ENCODE data around the gene SAMD13.
"Not testable (repeated sequence)": the region's sequence is repeated elsewhere in the genome, so short reads cannot be mapped to it uniquely, and the experiment has no call there.

Gene SAMD13

DNA sequence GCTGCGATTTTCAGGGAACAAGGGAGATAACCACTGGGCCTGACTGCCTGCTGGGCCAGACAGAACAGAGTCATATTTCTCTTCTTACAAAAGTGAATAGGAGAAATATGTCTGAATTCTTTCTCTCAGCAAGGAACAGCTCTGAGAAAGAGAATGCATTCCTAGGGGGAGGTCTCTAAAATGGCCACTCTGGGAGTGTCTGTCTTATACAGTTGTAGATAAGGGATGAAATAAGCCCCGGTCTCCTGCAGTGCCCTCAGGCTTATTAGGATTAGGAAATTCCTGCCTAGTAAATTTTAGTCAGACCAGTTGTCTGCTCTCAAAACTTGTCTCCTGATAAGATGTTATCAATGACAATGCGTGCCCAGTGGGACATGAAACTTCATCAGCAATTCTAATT is 14.1 kb upstream of the SAMD13 start:
- not testable (repeated sequence) for DNase-seq

DNA sequence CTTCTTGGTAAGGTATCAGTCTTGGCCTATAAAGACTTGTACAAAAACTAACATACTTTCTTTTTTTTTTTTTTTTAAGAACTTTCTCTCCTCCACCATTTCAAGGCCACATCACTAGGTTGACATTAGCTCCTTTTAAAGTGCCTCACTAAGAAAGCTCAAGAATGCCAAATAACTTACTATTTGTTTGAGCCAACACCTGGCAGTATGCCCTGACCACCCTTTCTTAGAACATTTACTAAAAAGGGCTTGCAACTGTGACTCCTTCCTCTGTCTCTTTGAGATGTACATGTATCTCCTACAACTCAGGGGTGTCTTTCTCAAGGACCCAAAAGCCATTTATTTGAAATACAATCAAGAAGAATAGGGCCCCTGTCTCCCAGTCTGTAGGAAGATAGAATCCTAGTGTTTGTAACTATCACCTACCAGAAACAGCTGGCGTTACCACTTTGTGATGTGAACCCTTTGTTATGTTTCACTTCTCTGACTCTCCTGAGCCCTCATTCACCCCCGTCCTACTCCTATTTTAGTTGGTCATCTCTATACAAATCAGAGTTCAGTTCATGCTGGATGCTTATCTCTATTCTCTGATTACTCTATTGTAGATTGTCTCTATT is 12.2 kb upstream of the SAMD13 start:
- DNase-seq: no peak

DNA sequence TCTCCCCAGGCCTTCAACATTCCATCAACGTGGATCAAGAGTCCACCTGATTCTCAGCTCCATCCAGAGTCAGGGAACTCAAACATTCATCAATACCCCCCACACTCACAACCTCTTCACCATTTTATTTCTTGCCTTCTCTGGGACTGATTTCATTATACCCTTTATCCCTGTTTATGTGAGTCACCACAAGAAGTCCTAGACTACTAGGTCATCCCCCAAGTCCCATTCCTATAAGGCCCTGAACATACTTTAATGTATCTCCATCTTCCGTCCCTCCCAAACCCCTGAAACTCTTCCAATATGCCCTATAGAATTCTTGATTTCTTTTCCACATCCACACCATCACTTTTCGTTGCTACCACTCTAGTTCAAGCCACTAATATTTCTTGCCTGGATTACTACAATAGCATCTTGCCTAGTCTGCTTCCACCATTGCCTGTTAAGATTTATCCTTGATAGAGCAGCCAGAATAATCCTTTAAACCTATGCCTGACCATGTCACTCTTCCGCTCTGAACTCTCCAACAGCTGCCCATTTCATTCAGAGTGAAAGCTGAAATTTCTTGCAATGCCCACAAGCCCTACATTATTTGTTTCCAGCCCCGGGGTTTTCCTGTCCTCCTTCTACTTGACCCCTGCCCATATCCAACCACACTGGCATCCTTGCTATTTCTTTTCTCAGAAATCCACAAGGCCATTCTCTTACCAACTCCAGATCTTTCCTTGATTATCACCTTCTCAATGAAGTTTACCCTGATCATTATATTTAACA is 9.4 kb upstream of the SAMD13 start:
- DNase-seq: no peak

DNA sequence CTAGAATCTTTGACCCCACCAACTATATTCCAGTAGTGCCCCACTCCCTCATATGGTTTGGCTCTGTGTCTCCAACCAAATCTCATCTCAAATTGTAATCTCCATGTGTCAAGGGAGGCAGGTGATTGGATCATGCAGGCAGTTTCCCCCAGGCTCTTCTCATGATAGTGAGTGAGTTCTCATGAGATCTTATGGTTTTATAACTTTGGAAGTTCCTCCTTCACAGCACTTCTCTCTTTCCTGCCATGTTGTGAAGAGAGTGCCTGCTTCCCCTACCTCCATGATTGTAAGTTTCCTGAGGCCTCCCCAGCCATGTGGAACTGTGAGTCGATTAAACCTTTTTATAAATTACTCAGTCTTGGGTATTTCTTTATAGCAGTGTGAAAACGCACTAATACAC is 7.7 kb upstream of the SAMD13 start:
- no peak for DNase-seq

DNA sequence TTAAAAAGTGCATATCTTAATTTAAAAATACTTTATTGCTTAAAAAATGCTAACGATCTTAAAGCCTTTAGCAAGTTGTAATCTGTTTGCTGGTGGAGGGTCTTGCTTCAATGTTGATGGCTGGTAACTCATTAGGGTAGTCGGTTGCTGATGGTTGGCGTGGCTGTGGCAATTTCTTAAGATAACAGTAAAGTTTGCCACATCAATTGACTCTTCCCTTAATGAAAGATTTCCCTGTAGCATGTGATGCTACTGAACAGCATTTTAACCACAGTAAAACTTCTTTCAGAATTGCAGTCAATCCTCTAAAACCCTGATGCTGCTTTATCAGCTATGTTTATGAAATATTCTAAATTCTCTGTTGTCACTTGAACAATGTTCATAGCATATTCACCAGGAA is 6.8 kb upstream of the SAMD13 start:
- DNase-seq: no peak

DNA sequence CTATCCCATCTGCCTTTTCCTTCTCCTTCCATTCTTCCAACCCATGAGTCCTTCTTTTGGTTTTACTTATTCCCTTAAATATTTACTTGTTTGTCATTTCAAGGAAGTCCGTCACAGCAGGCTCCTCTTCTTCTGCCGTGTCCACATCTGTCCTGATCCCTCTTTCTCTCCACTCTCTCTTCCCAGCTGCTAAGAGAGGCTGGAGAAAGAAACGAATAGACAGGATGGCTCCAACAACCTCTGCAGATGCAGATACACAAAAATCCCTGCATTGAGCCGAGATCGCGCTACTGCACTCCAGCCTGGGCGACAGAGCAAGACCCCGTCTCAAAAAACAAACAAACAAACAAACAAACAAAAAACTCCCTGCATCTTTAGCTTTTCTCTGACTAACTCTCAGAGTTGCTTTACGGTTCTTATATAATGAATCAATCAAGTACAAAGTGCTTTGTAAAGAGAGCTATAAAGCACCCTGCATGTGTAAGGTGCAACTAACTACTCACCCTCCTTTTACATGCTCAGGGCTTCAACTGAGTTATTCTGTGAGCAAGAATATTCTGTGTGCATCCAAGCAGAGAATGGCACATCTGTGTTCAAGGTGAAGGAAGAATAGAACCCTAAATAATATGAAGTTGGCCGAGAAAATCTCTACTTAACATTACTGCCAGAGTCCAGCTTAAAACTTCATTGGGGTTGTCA is 3.8 kb upstream of the SAMD13 start:
- DNase-seq: no peak

DNA sequence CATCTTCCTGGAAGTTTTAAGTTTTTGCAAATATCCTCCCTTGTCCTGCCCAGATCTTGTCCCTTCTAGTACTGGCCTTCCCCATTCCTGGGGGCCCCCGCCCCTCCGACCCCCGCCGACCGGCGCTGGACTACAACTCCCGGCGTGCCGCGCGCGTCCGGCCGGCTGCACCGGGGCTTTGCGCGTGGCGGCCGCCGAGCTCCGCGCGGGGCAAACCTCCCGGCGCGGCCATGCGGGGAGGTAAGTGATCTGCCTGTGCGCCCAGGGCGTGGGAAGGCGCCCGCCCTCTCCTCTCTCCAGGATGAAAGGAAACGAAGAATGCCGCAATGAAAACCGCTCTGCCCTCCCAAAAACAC is 3.2 kb upstream of the SAMD13 start:
- DNase-seq: peak; percentile 16

DNA sequence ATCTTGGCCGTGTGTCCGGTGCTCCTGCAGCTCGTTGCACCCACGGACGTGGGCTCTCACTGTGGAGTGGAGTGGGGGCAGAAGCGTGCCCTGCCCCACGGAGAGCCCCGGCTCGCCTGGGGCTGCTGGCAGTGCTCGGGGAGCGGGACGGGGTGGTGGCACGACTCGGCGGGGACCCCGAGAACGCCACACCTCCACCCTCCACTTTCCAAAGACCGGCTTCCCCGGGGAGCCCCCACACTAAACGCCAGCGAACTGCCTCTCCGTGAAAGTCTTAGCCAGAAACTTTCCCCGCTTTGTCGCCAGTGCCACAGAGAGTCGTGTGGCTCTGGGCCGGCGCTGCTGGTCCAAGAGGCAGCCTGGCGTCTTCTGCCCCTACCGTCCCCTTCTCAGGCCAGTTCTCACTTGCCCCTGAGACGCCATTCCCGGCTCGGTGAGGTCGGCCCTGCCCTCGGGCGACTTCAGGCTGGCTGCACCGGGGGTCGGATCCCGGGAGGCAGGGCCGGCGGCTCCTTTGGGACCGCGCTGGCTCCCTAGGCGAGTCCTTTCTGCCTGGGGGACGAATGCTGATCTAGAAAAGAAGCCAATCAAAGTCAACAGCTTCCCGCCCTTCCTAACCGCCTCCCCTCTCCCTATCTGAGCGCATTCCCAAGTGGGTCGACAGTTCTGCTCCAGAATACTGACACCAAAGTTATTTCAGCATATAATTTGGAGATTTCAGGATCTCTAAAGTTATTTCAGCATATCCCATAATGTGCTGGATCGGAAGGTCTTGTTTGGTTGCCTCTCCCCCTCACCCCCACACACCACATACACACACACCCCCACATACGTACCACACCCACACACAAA is 2.6 kb upstream of the SAMD13 start:
- no peak for DNase-seq

DNA sequence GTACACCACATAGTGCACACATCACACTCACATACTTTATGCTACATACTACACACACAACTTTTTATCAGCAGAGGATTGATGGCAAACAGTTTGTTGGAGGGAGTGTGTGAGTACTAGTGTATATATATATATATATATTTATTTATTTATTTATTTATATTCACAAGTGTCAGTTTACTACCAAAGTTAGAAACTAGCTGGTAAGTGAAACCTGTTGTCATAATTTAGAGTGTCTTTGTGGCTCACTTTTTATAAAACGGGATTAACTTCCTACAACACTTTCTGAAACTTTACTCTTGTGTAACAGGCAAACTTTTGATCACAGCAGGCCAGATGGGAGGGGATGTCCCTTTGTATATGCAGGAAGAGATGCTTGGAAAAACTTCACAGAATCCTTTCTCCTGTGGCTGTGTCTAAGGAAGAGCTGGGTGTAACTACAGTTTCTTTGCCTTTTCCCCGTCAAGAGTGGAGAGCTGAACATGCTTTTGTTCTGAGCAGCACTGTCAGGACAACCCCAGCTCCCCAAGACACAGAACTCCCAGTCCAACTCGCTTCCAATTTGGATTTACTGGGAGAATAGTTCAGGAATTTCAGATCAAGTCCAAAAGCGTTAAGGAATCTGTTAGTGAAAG is 1.9 kb upstream of the SAMD13 start:
- no peak for DNase-seq

DNA sequence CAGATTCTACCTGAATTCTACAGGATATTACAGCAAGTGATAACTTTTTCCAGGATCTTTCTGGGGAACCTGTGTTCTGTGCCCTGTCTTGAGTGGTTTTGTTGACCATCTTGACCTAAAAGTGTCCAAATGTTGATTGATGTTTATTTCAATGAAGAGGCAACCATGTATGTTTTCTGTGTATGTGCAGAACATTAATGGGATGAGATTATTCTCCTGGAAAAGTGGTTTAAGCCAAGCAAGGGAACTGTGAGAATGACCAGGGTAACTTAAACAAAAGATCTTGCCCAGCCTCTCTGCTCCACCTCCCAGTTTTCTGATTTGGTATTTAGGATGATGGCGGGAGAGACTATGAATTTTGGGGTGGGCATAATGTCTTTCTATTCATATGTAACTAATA is 1.0 kb upstream of the SAMD13 start:
- no peak for DNase-seq

DNA sequence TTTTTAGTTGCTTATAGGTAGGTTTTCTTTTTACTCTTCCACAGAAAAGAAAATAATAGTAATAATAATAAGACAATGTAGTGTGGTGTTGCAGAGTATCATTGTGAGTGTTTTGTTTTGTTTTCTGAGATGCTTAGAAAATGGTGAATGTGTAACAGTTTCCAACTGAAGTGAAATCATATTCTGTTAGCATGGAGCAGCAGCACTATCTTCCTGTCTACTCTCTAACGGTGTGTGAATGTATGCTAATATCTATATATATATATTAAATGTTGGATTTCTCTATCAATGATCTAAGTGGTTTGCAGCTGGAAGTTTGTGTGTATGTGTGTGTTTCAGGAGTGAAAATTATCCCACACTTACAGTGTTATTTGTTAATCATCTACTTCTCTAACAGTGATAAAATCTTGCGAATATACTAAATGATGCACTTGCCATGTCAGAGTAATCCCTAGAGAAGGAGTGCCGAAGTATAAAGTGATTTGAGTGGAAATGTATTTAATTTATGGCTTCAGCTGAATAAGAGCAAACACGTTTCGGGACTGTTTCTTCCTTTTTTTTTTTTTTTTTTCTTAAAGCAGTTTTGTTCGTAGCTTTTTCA is 377 bp downstream of the SAMD13 start:
- DNase-seq: no peak

DNA sequence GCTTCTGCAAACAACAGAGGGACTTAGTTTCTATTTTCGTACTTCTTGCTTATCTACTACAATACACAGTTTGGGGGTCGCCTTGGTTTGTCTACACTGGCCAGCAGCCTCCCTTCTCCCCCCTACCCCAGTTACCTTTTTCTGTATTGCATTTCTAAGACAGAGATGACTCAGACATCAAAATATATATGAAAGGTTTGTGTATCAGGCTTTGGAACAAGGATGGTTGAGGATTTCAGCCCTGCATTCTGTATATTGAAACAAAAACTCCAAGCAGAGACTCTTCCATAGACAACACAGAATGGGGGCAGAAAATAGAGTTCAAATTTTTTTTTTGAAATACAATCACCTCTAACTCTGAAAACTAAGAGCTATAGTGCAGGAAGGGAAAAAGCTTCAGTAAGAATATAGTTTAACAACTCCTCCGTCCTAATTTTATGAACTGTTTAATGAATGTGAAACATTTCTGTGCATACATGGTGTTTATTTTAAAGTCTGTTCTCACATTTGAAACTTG is 1.9 kb downstream of the SAMD13 start:
- no peak for DNase-seq

DNA sequence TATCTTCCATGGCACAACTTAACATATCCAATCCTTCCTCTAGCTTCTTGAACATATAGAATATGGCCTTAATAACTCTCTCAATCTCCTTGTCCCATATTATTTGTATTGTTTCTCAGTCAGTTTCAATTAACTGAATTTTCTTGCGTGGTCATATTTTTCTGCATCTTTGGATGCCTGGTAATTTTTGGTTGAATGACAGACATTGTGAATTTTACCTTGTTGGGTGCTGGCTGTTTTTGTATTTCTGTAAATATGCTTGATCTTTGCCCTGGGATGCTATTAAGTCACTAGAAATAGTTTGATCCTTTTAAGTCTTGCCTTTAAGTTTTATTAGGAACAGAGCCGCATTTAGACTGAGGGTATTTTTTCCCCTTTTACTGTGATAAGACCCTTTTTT is 5.9 kb downstream of the SAMD13 start:
- no peak for DNase-seq

DNA sequence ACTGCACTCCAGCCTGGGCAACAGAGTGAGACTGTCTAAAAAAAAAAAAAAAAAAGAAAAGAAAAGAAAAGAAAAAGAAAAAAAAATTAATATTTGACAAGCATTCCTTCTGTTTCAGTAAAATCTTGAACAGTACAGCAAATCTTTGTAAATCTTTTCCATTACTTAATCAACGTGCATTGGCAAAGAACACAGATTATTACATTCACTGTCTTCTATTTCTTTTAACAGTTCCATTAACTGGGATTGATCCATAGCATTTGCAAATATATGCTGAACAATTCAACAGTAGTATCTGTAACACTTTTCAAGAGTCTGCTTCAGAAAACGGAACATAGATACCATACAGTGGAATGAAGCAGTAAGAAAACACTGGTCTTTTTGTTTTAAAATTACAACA is 9.8 kb downstream of the SAMD13 start:
- no peak for DNase-seq

DNA sequence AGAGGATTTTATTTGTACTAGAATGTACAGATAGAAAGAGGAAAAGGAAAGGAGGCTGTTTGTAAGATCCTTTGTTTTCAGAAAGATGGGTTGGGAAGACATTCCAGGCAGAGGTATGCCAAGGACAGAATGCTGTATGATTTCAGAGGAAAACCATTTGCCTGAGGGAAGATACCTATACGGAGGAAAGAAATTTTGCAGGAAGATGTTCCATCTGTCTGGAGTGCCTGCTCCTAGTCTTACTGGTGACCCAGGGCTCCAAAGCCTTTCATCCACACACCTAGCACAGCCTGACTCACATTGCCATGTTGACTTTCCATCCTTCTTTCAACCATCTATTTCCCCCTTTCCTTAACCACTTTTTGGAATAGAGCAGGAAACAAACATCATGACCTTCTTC is 18.2 kb downstream of the SAMD13 start:
- DNase-seq: no peak

DNA sequence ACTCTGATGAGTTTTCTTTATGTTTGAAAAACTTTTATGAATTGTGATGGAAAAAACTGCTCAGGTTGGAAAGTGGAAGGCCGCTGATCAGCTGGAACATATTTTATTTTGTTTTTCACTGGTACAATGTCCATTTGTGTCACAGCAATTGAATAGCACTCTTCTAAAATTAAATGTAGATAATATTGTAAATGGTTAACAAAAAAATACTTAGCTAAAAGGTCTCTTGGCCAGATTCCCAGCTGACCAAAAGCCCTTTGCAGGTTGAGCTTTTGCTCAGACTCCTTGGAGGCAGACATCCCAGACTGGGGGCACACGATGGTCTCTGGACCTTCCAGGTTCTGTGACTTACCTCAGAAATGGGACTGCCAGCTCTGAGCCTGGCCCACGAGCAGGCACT is 26.3 kb downstream of the SAMD13 start:
- no peak for DNase-seq

DNA sequence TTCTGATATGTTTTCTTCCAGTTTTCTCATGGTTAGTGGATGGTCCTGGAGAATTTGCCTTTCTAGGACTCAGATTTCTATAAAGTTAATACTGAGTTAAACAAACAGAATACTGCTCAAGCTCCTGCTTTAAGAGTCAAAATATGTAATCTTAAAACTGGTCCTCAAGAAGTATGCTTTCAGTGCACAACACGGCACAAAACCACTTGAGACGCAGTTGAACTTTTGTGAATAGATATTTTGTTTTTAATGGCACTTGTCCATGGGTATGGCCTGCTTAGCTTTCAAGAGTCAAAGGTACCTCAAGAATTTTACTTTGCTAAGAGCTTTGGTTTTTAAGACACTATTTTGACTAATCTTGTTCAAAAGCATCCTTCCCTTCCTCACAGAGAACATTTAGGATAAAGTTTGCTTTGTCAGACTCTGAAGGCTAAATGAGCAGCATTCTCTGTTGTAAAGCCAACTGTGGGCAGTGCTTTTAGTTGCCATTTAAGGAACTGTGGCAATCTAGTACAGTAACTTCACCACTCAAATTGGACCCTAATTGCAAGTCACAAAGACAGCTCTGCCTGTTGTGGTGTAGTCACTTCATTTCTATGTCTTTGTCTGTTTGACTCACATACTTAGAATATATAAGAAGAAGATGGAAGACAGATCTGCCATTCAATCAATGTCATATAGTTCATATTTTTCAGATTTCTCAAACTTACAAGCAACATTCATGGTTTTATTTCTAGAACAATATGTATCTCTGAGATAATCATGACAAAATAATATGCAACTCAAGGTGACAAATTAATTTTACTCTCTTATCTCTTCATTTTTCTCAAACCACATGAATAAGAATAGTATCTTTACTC is 28.8 kb downstream of the SAMD13 start:
- no peak for DNase-seq

DNA sequence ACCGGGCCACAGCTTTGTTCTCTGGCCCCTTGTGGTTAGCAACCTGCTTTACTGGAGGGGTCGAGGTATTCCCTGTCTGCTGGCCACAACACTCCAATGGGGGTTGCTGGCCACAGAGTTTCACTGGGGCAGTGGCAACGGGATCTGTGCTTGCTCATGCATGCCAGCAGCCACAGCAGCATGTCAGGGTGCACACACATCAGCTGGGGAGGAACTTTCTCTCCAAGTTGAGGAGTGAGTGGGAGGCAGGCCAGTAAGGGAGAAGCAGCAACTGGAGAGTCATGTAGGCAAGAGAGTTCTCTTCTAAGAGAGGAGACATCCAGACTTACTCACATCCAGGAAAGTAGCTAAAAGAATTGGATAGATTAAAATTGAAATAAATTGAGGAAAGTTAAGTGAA is 38.0 kb downstream of the SAMD13 start:
- no peak for DNase-seq

DNA sequence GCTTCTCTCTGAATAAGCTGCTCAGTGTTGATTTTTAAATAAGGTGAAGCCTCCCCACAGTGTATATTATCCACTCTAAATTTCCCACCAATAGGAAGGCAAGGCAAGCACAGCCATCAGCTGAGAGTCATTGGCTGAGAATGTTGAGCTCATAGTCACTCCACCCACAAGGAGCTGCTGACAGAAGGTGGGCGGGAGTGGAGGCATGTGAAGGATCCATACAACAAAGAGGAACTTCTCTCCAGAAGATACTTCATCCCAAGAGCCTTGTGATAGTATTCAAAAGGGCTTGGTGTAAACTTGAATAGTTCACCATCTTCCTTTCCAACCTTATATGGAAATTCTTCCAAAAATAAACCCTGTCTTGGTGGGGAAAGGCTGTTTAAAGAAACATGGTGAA is 42.8 kb downstream of the SAMD13 start:
- no peak for DNase-seq

DNA sequence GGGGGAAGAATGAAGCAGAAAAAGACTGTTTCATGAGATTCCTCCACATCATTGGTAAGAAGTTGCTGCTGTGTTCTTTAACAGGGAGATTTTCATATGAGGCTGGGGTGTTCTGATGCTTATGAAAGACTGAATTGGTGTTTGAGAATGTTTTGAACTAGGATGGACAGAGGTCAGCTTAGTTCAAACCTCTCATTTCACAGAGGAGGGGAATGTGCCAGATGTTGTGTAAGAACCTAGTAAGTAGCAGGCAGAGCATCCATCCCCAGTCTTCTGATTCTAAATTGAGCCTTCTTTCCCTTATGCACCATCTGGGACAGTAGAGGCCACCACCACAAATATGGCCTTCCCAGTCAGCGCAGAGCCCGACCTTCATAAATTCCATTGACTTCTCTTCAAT is 43.7 kb downstream of the SAMD13 start:
- DNase-seq: no peak

DNA sequence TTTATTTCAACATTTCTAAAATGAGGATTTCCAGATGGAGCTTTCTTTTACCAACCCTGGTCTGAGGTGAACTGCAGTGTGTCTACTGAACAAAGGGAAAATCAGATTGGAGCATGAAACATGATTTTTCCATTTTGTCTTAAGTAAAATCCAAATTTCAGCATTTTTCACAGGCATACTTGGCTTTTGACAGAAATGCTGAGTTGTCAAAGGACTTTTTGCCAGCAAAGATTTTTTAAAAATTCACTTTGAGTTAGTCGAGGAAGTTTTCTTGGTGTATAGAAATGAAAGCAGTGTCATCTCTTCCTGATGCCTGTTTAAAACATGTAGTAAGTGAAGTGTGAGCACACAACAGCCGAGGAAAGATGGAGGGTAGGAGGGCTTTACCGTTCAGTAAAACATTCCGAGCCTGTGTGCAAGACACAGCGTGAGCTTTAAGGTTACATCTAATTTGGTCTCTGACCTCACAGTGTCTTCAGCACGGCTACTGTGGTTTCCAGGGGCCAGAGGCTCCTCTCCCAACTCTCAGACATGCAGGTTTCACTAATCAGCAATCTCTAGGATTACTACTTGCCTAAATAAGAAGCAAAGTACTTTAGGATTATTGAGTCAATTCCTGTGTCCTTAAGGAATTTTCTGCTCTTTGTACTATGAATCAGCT is 45.9 kb downstream of the SAMD13 start:
- DNase-seq: no peak

Measured in activated gamma-delta T cell (primary cell).